H1 (cell line): ENCODE results near the gene CYP4A22.
"Not testable (repeated sequence)": the region's sequence is repeated elsewhere in the genome, so short reads cannot be mapped to it uniquely, and the experiment has no call there.

Experiments used
- BRCA1 ChIP-seq: IDR thresholded peaks from 2 replicates; pipeline ENCODE4 v1.6.1; 2012; ENCODE audit warnings: low read depth, low read length, improper control_type of control experiment
- CEBPB ChIP-seq: IDR thresholded peaks from 2 replicates; pipeline ENCODE4 v1.6.1; 2012; ENCODE audit warnings: low read depth, low read length
- CREB1 ChIP-seq: IDR thresholded peaks from 2 replicates; pipeline ENCODE4 v1.6.1; 2012; ENCODE audit warnings: inconsistent platforms
- CTCF ChIP-seq, 3 experiments: IDR thresholded peaks; 1 replicate in 2 of 3; 2 replicates in 1 of 3; pipeline versions ENCODE4 v1.5.1 to v1.6.1; 2011; ENCODE audit warnings: low read length in 3 of 3, mild to moderate bottlenecking in 3 of 3, inconsistent platforms in 2 of 3, low read depth in 1 of 3, moderate library complexity in 1 of 3; ENCODE audit not compliant: insufficient read depth in 1 of 3; ENCODE audit errors: control extremely low read depth in 1 of 3
- HDAC2 ChIP-seq, 2 experiments: fragments of 300-600 bp in 1 of 2; sonication (generic) in 1 of 2; IDR thresholded peaks; 2 replicates each; pipeline ENCODE4 v1.6.1; 2011 to 2012; ENCODE audit warnings: low read depth in 2 of 2, low read length in 2 of 2, mild to moderate bottlenecking in 2 of 2, moderate library complexity in 2 of 2, borderline replicate concordance in 1 of 2, inconsistent platforms in 1 of 2
- MAFK ChIP-seq: IDR thresholded peaks from 2 replicates; pipeline ENCODE4 v1.6.1; 2012; ENCODE audit warnings: low read depth, mild to moderate bottlenecking, improper control_type of control experiment, low read length
- MAX ChIP-seq: IDR thresholded peaks from 2 replicates; pipeline ENCODE4 v1.6.1; 2012; ENCODE audit warnings: inconsistent platforms
- NANOG ChIP-seq: IDR thresholded peaks from 2 replicates; pipeline ENCODE4 v1.6.1; 2011; ENCODE audit warnings: low read length, low read depth, mild to moderate bottlenecking, inconsistent platforms; ENCODE audit not compliant: insufficient read depth, poor library complexity, severe bottlenecking
- POLR2A ChIP-seq, 2 experiments: IDR thresholded peaks; 1 replicate in 1 of 2; 2 replicates in 1 of 2; pipeline ENCODE4 v1.6.1; 2011; ENCODE audit warnings: low read depth in 2 of 2, low read length in 2 of 2, mild to moderate bottlenecking in 2 of 2; ENCODE audit errors: control extremely low read depth in 1 of 2
- POLR2AphosphoS5 ChIP-seq: IDR thresholded peaks from 2 replicates; pipeline ENCODE4 v1.6.1; 2011; ENCODE audit warnings: low read depth, low read length
- RAD21 ChIP-seq, 2 experiments: IDR thresholded peaks in 1 of 2; conservative IDR thresholded peaks in 1 of 2; 2 replicates each; pipeline ENCODE4 v1.6.1; 2011; ENCODE audit warnings: low read depth in 2 of 2, low read length in 2 of 2, improper control_type of control experiment in 1 of 2, inconsistent platforms in 1 of 2, mild to moderate bottlenecking in 1 of 2, moderate library complexity in 1 of 2
- RFX5 ChIP-seq: IDR thresholded peaks from 2 replicates; pipeline ENCODE4 v1.6.1; 2011; ENCODE audit warnings: low read depth, low read length, improper control_type of control experiment, borderline replicate concordance
- SIRT6 ChIP-seq: IDR thresholded peaks from one replicate; pipeline ENCODE4 v1.7.1; 2012; ENCODE audit warnings: low read length, inconsistent platforms
- SP4 ChIP-seq: IDR thresholded peaks from 2 replicates; pipeline ENCODE4 v1.6.1; 2012; ENCODE audit warnings: low read length, inconsistent platforms

GRCh38 chr1:47143654-47144053 lies 6.4 kb downstream of the CYP4A22 start:
- TF ChIP-seq CTCF (IDR thresholded peaks at IDR 0.05; ENCODE audit: control extremely low read depth in 1 of 3, insufficient read depth in 1 of 3, low read depth in 1 of 3, low read length in 3 of 3) (peak; percentile 60 to 83 (median 76)), RAD21 (IDR thresholded peaks at IDR 0.05 in 1 of 2, conservative IDR thresholded peaks at IDR 0.05 in 1 of 2; ENCODE audit: low read depth in 2 of 2, low read length in 2 of 2) (peak; percentile 54 to 60)
- not testable (repeated sequence) for TF ChIP-seq MAX; CREB1; SP4; SIRT6; MAFK; POLR2A (IDR thresholded peaks at IDR 0.05; ENCODE audit: control extremely low read depth in 1 of 2, low read depth in 2 of 2, low read length in 2 of 2); POLR2AphosphoS5; RFX5; NANOG; CEBPB; BRCA1; HDAC2 (IDR thresholded peaks at IDR 0.05; ENCODE audit: borderline replicate concordance in 1 of 2, low read depth in 2 of 2, low read length in 2 of 2)
